CD4-positive, alpha-beta T cell (primary cell): ENCODE measurements around the gene PFDN5. TPM values are rescaled to one million over a fixed set of nuclear protein-coding genes. Genes with fewer than 3 reads are reported as not detected.

Experiments
- ATAC-seq: fragments of 200-7000 bp; cut with Tn5 transposase; one replicate; pipeline ENCODE4 v1.10.0; 2022; ENCODE audit warnings: mild to moderate bottlenecking; ENCODE audit not compliant: poor library complexity
- CTCF ChIA-PET: fragments of 350-600 bp; sonication (Branson Sonifier 250); formaldehyde crosslinking; loops from one replicate; lab custom pipeline; 2021; ENCODE audit warnings: antibody characterized with exemption, inconsistent platforms; lab: Charles Lee
- POLR2A ChIA-PET: fragments of 350-600 bp; sonication (Branson Sonifier 250); formaldehyde crosslinking; loops from one replicate; lab custom pipeline; 2021; ENCODE audit warnings: antibody characterized with exemption, inconsistent platforms; lab: Charles Lee
- DNase-seq, 14 experiments: peaks; one replicate each; pipeline ENCODE4 v3.0.0-alpha.2; 2013 to 2020; ENCODE audit warnings: mixed read lengths in 2 of 14
- H3K27ac ChIP-seq, 2 donors: one replicate each; pipeline versions ENCODE4 v1.5.1 to v1.7.0; 2013; ENCODE audit warnings: low read length in 2 of 2, low read depth in 1 of 2, mild to moderate bottlenecking in 1 of 2
- H3K27me3 ChIP-seq, 2 experiments: 1 replicate in 1 of 2; 2 replicates in 1 of 2; pipeline versions ENCODE4 v1.6.1 to v1.7.0; 2013; ENCODE audit warnings: low read length in 2 of 2, control low read depth in 1 of 2, mild to moderate bottlenecking in 1 of 2, moderate library complexity in 1 of 2; ENCODE audit not compliant: insufficient read depth in 2 of 2, control insufficient read depth in 1 of 2
- H3K36me3 ChIP-seq: one replicate; pipeline ENCODE4 v1.6.1; 2013; ENCODE audit warnings: low read length, control low read depth; ENCODE audit not compliant: insufficient read depth
- H3K4me1 ChIP-seq: one replicate; pipeline ENCODE4 v1.6.1; 2013; ENCODE audit warnings: low read length, control low read depth; ENCODE audit not compliant: insufficient read depth
- H3K4me3 ChIP-seq: one replicate; pipeline ENCODE4 v1.5.1; 2013; ENCODE audit warnings: mild to moderate bottlenecking, low read length, moderate library complexity
- H3K9me3 ChIP-seq, 2 experiments: 1 replicate in 1 of 2; 2 replicates in 1 of 2; pipeline versions ENCODE4 v1.6.1 to v1.7.0; 2013; ENCODE audit warnings: low read length in 2 of 2, mild to moderate bottlenecking in 2 of 2, control low read depth in 1 of 2, moderate library complexity in 1 of 2; ENCODE audit not compliant: control insufficient read depth in 1 of 2, insufficient read depth in 1 of 2
- H3K27ac Mint-ChIP-seq: one replicate; pipeline ENCODE4 v1.8.0; 2020; ENCODE audit warnings: mixed read lengths
- H3K27me3 Mint-ChIP-seq: one replicate; pipeline ENCODE4 v1.8.0; 2021; ENCODE audit warnings: mixed read lengths
- H3K36me3 Mint-ChIP-seq: one replicate; pipeline ENCODE4 v1.8.0; 2021; ENCODE audit warnings: low read depth, mixed read lengths
- H3K4me1 Mint-ChIP-seq: one replicate; pipeline ENCODE4 v1.8.0; 2021; ENCODE audit warnings: low read depth, mixed read lengths
- H3K4me3 Mint-ChIP-seq: one replicate; pipeline ENCODE4 v1.8.0; 2020; ENCODE audit warnings: mild to moderate bottlenecking, mixed read lengths
- H3K9me3 Mint-ChIP-seq: one replicate; pipeline ENCODE4 v1.8.0; 2020; ENCODE audit warnings: mixed read lengths
- CTCF ChIP-seq: fragments of 200-600 bp; IDR thresholded peaks from one replicate; pipeline ENCODE4 v1.8.0; 2022; ENCODE audit warnings: antibody characterized with exemption, mild to moderate bottlenecking
- intact Hi-C, 2 experiments: fragments of 100-400 bp; cut with DNase I in 1 of 2; cut with micrococcal nuclease in 1 of 2; formaldehyde crosslinking; loops; one replicate each; pipeline versions ENCODE4 v1.15.1 to v1.9.0; 2023 to 2025; cut with DNase I, micrococcal nuclease
- total RNA-seq, 174 experiments: library from RNA in 2 of 174; stranded (reverse) in 2 of 174; gene quantifications; one replicate each; pipeline ENCODE4 v1.2.3 and lab custom pipeline; 2021 to 2026

PFDN5 gene
- total RNA-seq, 2 experiments from 2014 or later: 757 to 763 TPM

GRCh38 chr12:53299101-53299453 lies 3.7 kb downstream of the PFDN5 start:
- peaks cover 80% of the 10 kb centered on the region for H3K36me3 Mint-ChIP-seq
- ChIA-PET CTCF (interaction anchor here (0.6 to 4.6 kb wide), 6 partner anchors 11 to 245 kb away, joined by 3 to 43 read pairs (median 6); partner anchors contain the start of gene AAAS), POLR2A (interaction anchor here (1.0 to 8.4 kb wide), 9 partner anchors 12 to 138 kb away, joined by 3 to 109 read pairs (median 5); partner anchors contain the start of genes AAAS, CSAD, SP1 and ZNF740)
- Histone ChIP-seq H3K4me3 (peak overlapping the region; percentile 90), H3K36me3 (peaks cover 30% of the 10 kb centered on the region), H3K27ac (peak overlapping the region; percentile 44), H3K4me1 (peaks cover 67% of the 10 kb centered on the region), H3K9me3 (no peaks in the 10 kb centered on the region), H3K27me3 (no peaks in the 10 kb centered on the region)
- no peak for TF ChIP-seq CTCF
- peak overlapping the region; percentile 97 for H3K27ac Mint-ChIP-seq
- intact Hi-C loops: loop anchor here (1.0 to 5.0 kb wide), 2 partner anchors 22 to 292 kb away; partner anchors contain the start of genes AAAS (in 2 of the 2) and EIF4B (in 1 of the 2)
- peak in 3 of 14 experiments; percentile 61 to 73 (median 71) for DNase-seq
- no peaks in the 10 kb centered on the region for H3K27me3 Mint-ChIP-seq
- no peak for ATAC-seq
- no peaks in the 10 kb centered on the region for H3K9me3 Mint-ChIP-seq
- H3K4me3 Mint-ChIP-seq: peak overlapping the region; percentile 98
- H3K4me1 Mint-ChIP-seq: peaks cover 80% of the 10 kb centered on the region

- ATAC-seq (peak; percentile 59), DNase-seq (peak; percentile 68 to 94 (median 81))
- Mint-ChIP-seq H3K27ac (peak within 1 kb of the TSS; percentile 97), H3K9me3 (no peaks in the 10 kb centered on the region), H3K4me1 (peaks cover 80% of the 10 kb centered on the region), H3K27me3 (no peaks in the 10 kb centered on the region), H3K36me3 (peaks cover 85% of the 10 kb centered on the region), H3K4me3 (peak within 1 kb of the TSS; percentile 99)
- peaks cover 30% of the 10 kb centered on the region for H3K36me3 ChIP-seq
- intact Hi-C loops: loop anchor here (1.0 to 5.0 kb wide), 2 partner anchors 22 to 292 kb away; partner anchors contain the start of genes AAAS (in 2 of the 2) and EIF4B (in 1 of the 2)
- H3K4me3 ChIP-seq: peak within 1 kb of the TSS; percentile 90
- H3K27ac ChIP-seq: peak within 1 kb of the TSS; percentile 44
- no peaks in the 10 kb centered on the region for H3K27me3 ChIP-seq
- ChIA-PET POLR2A (interaction anchor here (0.7 to 8.4 kb wide), 11 partner anchors 11 to 139 kb away, joined by 3 to 109 read pairs (median 5); partner anchors contain the start of genes AAAS, CSAD, SP1 and ZNF740), CTCF (interaction anchor here (0.6 to 4.6 kb wide), 6 partner anchors 10 to 246 kb away, joined by 3 to 43 read pairs (median 6); partner anchors contain the start of gene AAAS)
- peaks cover 64% of the 10 kb centered on the region for H3K4me1 ChIP-seq
- no peaks in the 10 kb centered on the region for H3K9me3 ChIP-seq
- no peak for TF ChIP-seq CTCF
These were observed 4.3 kb downstream of the PFDN5 start, which contains the start of gene MYG1 for GRCh38 chr12:53299454-53300180. Gene MYG1, plus strand, starts transcription at chr12:53299695. Its CDS starts 43 bp downstream, at chr12:53299738.

GRCh38 chr12:53300187-53300586 lies 4.8 kb downstream of the PFDN5 start:
- H3K9me3 ChIP-seq: no peaks in the 10 kb centered on the region
- peak overlapping the region; percentile 23 to 44 for H3K27ac ChIP-seq
- Mint-ChIP-seq H3K27me3 (no peaks in the 10 kb centered on the region), H3K36me3 (peaks cover 86% of the 10 kb centered on the region), H3K4me1 (peaks cover 76% of the 10 kb centered on the region), H3K4me3 (peak overlapping the region; percentile 98), H3K27ac (peak overlapping the region; percentile 97), H3K9me3 (no peaks in the 10 kb centered on the region)
- ATAC-seq (no peak), DNase-seq (no peak)
- intact Hi-C loops: no loop called here
- POLR2A ChIA-PET: interaction anchor here (0.7 to 8.4 kb wide), 10 partner anchors 10 to 140 kb away, joined by 3 to 109 read pairs (median 5); partner anchors contain the start of genes AAAS, CSAD, SP1 and ZNF740
- H3K36me3 ChIP-seq: peaks cover 33% of the 10 kb centered on the region
- H3K4me1 ChIP-seq: peaks cover 58% of the 10 kb centered on the region
- CTCF ChIA-PET: interaction anchor here (1.1 to 4.6 kb wide), 4 partner anchors 22 to 121 kb away, joined by 3 to 43 read pairs (median 8); partner anchors contain the start of gene AAAS
- H3K27me3 ChIP-seq: no peaks in the 10 kb centered on the region
- H3K4me3 ChIP-seq: peak overlapping the region; percentile 90
- TF ChIP-seq CTCF: no peak
